Thyroid gland (tissue), 4 donors: Measurements from ENCODE around the gene ACD. TPM values are rescaled to one million over a fixed set of nuclear protein-coding genes. Genes with fewer than 3 reads are reported as not detected.

ENCODE experiments used
- DNase-seq, 2 donors: peaks; one replicate each; pipeline ENCODE4 v3.0.0-alpha.2; 2019
- H3K27ac ChIP-seq, 3 donors: fragments of 200-600 bp; sonication (generic); 1 replicate in 2 of 3; 2 replicates in 1 of 3; pipeline ENCODE4 v1.5.1; 2016 to 2019; ENCODE audit warnings: mild to moderate bottlenecking in 1 of 3, moderate library complexity in 1 of 3
- H3K27me3 ChIP-seq: fragments of 200-600 bp; sonication (generic); one replicate; pipeline ENCODE4 v1.5.1; 2019
- H3K36me3 ChIP-seq, 2 donors: fragments of 200-600 bp; sonication (generic); one replicate each; pipeline ENCODE4 v1.5.1; 2016 to 2019
- H3K4me1 ChIP-seq, 2 donors: fragments of 200-600 bp; sonication (generic); one replicate each; pipeline ENCODE4 v1.5.1; 2017 to 2019
- H3K4me3 ChIP-seq, 3 donors: fragments of 200-600 bp; sonication (generic); replicated peaks in 1 of 3; 1 replicate in 2 of 3; 2 replicates in 1 of 3; pipeline ENCODE4 v1.5.1; 2016; ENCODE audit warnings: mild to moderate bottlenecking in 1 of 3
- H3K9me3 ChIP-seq: fragments of 200-600 bp; sonication (generic); one replicate; pipeline ENCODE4 v1.5.1; 2017
- POLR2A ChIP-seq, 2 donors: fragments of 450-650 bp; IDR thresholded peaks; one replicate each; pipeline ENCODE4 v1.6.1; 2017; ENCODE audit warnings: antibody characterized with exemption in 2 of 2, mild to moderate bottlenecking in 2 of 2, moderate library complexity in 1 of 2
- whole genome bisulfite sequencing, 2 donors: methylation state at CpG; one replicate each; pipeline ENCODE4 v1.1.5; 2017; 5-methylcytosine and 5-hydroxymethylcytosine counted together
- intact Hi-C: fragments of 100-400 bp; cut with DNase I; formaldehyde crosslinking; loops from one replicate; pipeline ENCODE4 v1.15.1; 2023
- total RNA-seq, 4 donors: library from RNA; depleted of rRNA; stranded (reverse); fragments of >200 nt; gene quantifications; one replicate each; pipeline ENCODE4 v1.2.3, GENCODE V29; 2016
- TF ChIP-seq, protein P1 (sequence below), 6 experiments: fragments of 200-600 bp in 3 of 6; fragments of 450-650 bp in 3 of 6; sonication (generic) in 3 of 6; IDR thresholded peaks; one replicate each; pipeline ENCODE4 v1.5.1; 2016 to 2019; ENCODE audit warnings: antibody characterized with exemption in 6 of 6, mild to moderate bottlenecking in 2 of 6, inconsistent platforms in 1 of 6, moderate library complexity in 1 of 6

Gene ACD
- total RNA-seq, 4 donors from 2014 or later, result 9.3 to 28.7 (median 21.5) TPM

- H3K36me3 ChIP-seq, result peaks cover 4 to 18% of the 10 kb centered on the region in 2 donors
- no peak for TF ChIP-seq POLR2A (IDR thresholded peaks at IDR 0.05)
- TF ChIP-seq, protein P1, sequence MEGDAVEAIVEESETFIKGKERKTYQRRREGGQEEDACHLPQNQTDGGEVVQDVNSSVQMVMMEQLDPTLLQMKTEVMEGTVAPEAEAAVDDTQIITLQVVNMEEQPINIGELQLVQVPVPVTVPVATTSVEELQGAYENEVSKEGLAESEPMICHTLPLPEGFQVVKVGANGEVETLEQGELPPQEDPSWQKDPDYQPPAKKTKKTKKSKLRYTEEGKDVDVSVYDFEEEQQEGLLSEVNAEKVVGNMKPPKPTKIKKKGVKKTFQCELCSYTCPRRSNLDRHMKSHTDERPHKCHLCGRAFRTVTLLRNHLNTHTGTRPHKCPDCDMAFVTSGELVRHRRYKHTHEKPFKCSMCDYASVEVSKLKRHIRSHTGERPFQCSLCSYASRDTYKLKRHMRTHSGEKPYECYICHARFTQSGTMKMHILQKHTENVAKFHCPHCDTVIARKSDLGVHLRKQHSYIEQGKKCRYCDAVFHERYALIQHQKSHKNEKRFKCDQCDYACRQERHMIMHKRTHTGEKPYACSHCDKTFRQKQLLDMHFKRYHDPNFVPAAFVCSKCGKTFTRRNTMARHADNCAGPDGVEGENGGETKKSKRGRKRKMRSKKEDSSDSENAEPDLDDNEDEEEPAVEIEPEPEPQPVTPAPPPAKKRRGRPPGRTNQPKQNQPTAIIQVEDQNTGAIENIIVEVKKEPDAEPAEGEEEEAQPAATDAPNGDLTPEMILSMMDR (IDR thresholded peaks at IDR 0.05), result no peak
- peaks cover 7 to 11% of the 10 kb centered on the region in 2 donors for H3K4me1 ChIP-seq
- H3K27ac ChIP-seq, result no peak overlapping the region
- H3K27me3 ChIP-seq, result no peaks in the 10 kb centered on the region
- H3K4me3 ChIP-seq, result no peak overlapping the region
- WGBS, 2 donors, result 90 to 94% methylated on average over 3 of the region's 3 CpGs
- no peak for DNase-seq
- intact Hi-C loops, result no loop called here
- no peaks in the 10 kb centered on the region for H3K9me3 ChIP-seq
These were observed 51.7 kb downstream of the ACD start for GRCh38 chr16:67608364-67608763.

Other genes starting within 250 kb of the ACD start
- gene ZDHHC1, start 243.8 kb downstream of the ACD start, total RNA-seq, result 10 to 100 TPM; 33.3 to 63.8 (median 50.9) TPM
- gene HSD11B2, start 229.1 kb downstream of the ACD start, total RNA-seq, result 10 to 100 TPM in 2 of 4 donors, 1 to 10 TPM in 2; 4.6 to 11.9 (median 9.0) TPM
- gene ATP6V0D1, start 179.1 kb downstream of the ACD start, total RNA-seq, result 100 to 1,000 TPM; 110 to 238 (median 142) TPM
- gene AGRP, start 176.7 kb downstream of the ACD start, total RNA-seq, result not detected
- gene RIPOR1, start 131.4 kb downstream of the ACD start, total RNA-seq, result 10 to 100 TPM; 21.3 to 57.1 (median 41.2) TPM
- 10 to 100 TPM; 37.2 to 52.1 (median 47.2) TPM for gene CTCF, start 97.7 kb downstream of the ACD start, total RNA-seq
- 1 to 10 TPM in 2 of 4 donors, under 1 TPM in 2; 0.22 to 1.3 (median 0.92) TPM for gene CARMIL2, start 15.1 kb downstream of the ACD start, total RNA-seq
- gene PARD6A, start 700 bp upstream of the ACD start, total RNA-seq, result 1 to 10 TPM; 2.5 to 8.8 (median 5.0) TPM
- 10 to 100 TPM; 14.2 to 33.2 (median 21.9) TPM for gene ENKD1, start 6.5 kb upstream of the ACD start, total RNA-seq
- 10 to 100 TPM in 1 of 4 donors, 1 to 10 TPM in 3; 3.9 to 10.7 (median 6.9) TPM for gene C16orf86, start 6.6 kb upstream of the ACD start, total RNA-seq
- 10 to 100 TPM; 10.9 to 27.5 (median 23.7) TPM for gene GFOD2, start 59.1 kb upstream of the ACD start, total RNA-seq
- 10 to 100 TPM in 2 of 4 donors, 1 to 10 TPM in 2; 9.2 to 13.0 (median 11.0) TPM for gene RANBP10, start 146.3 kb upstream of the ACD start, total RNA-seq
- gene TSNAXIP1, start 146.6 kb upstream of the ACD start, total RNA-seq, result 1 to 10 TPM in 2 of 4 donors, under 1 TPM in 2; 0.34 to 3.2 (median 0.93) TPM
- gene THAP11, start 182.1 kb upstream of the ACD start, total RNA-seq, result 10 to 100 TPM; 53.5 to 79.0 (median 67.8) TPM
- 100 to 1,000 TPM in 1 of 4 donors, 10 to 100 TPM in 3; 31.6 to 153 (median 58.4) TPM for gene NUTF2, start 186.7 kb upstream of the ACD start, total RNA-seq
- gene CENPT, start 187.4 kb upstream of the ACD start, total RNA-seq, result 10 to 100 TPM; 15.7 to 43.8 (median 26.2) TPM
- 10 to 100 TPM; 31.4 to 68.2 (median 41.2) TPM for gene EDC4, start 212.8 kb upstream of the ACD start, total RNA-seq
- 1 to 10 TPM in 1 of 4 donors, not detected in 3; 2.0 TPM for gene NRN1L, start 224.6 kb upstream of the ACD start, total RNA-seq
- 10 to 100 TPM; 20.3 to 35.7 (median 28.8) TPM for gene PSKH1, start 233.0 kb upstream of the ACD start, total RNA-seq